GM18868 (cell line): ENCODE data around the gene TLN1.

Experiments used
- ATAC-seq: cut with Tn5 transposase; IDR thresholded peaks from one replicate; pipeline ENCODE4 v1.9.1; 2021; ENCODE audit warnings: mild to moderate bottlenecking, moderate library complexity; ENCODE audit not compliant: unreplicated experiment

Gene TLN1

GRCh38 chr9:35753466-35753865, 21.5 kb upstream of the TLN1 start:
- no peak for ATAC-seq

- ATAC-seq, result no peak
These were observed 18.2 kb upstream of the TLN1 start for GRCh38 chr9:35750256-35750531.

GRCh38 chr9:35749515-35750255, 17.7 kb upstream of the TLN1 start:
- peak; percentile 20 for ATAC-seq

GRCh38 chr9:35748858-35749514, 17.0 kb upstream of the TLN1 start, which contains the start of the genes GBA2 and RGP1:
TSS of gene GBA2 (minus strand) at chr9:35749228. CDS start at chr9:35748704, 524 bp downstream.
TSS of gene RGP1 (plus strand) at chr9:35749287. CDS start at chr9:35749756, 469 bp downstream.
- ATAC-seq, result peak; percentile 82

- no peak for ATAC-seq
These were observed 16.4 kb upstream of the TLN1 start for GRCh38 chr9:35748242-35748857.

- no peak for ATAC-seq
These were observed 14.6 kb upstream of the TLN1 start for GRCh38 chr9:35746583-35746982.

- ATAC-seq, result no peak
These were observed 13.6 kb upstream of the TLN1 start for GRCh38 chr9:35745569-35745968.

- ATAC-seq, result no peak
These were observed 12.0 kb upstream of the TLN1 start for GRCh38 chr9:35743880-35744518.

- no peak for ATAC-seq
These were observed 11.5 kb upstream of the TLN1 start for GRCh38 chr9:35743452-35743851.

- no peak for ATAC-seq
These were observed 9.7 kb upstream of the TLN1 start for GRCh38 chr9:35741740-35742139.

GRCh38 chr9:35740243-35740642, 8.2 kb upstream of the TLN1 start:
- ATAC-seq, result no peak

GRCh38 chr9:35738924-35739323, 6.9 kb upstream of the TLN1 start:
- ATAC-seq, result no peak

- no peak for ATAC-seq
These were observed 6.2 kb upstream of the TLN1 start for GRCh38 chr9:35738186-35738585.

GRCh38 chr9:35737143-35737542, 5.1 kb upstream of the TLN1 start:
- no peak for ATAC-seq

- no peak for ATAC-seq
These were observed 4.2 kb upstream of the TLN1 start for GRCh38 chr9:35736201-35736633.

- ATAC-seq, result no peak
These were observed 2.1 kb upstream of the TLN1 start for GRCh38 chr9:35734096-35734495.

- no peak for ATAC-seq
These were observed 976 bp upstream of the TLN1 start for GRCh38 chr9:35732800-35733541.

- no peak for ATAC-seq
These were observed 395 bp downstream of the TLN1 start for GRCh38 chr9:35731415-35732184.

GRCh38 chr9:35730486-35730854, 1.5 kb downstream of the TLN1 start:
- ATAC-seq, result no peak
